ENCODE results near the gene STX16. TPM values are rescaled to one million over a fixed set of nuclear protein-coding genes. Genes with fewer than 3 reads are reported as not detected.

Gene STX16
- total and polyA plus RNA-seq, 2 of the 13 experiments (the other 11 are each of a cell fraction or from before 2014, with no cell fraction given), result 28.0 to 72.7 TPM

DNA sequence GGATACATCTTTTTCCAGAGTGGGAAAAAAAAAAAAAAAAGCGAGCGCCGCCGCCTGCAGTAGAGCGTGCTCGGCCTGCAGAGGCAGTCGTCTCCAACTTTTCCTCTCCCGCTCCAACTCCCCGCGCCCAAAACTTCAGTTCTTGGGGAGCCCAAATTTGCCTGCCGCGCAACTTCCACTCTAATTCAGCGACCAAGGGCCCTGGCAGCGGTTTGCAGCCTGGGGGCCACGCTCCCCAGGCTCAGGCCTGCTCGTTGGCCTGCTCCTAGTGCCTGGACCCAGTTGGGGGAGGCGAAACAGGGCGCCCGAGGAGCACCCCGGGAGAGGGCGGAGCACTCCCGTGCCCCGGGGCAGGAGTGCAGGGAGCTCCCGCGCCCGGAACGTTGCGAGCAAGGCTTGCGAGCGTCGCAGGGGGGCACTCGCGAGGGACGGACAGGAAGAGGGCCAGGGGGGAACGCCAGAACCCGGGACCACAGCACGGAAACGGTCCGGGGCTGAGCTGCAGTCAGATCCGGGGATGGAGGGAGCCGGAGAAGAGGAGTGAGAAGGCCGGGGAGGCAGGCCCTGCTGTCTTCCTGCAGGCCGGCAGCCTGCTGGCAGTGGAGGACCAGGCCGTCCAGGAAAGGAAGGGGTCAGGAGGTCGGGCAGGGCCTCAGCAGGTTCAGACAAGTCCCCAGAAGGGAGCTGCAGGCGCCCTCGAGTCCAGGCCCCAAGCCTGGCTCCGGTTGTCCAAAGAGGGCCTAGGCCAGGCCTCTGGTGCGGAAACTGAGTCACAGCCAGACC, at the start of gene STX16 (continued):
- TF ChIP-seq MAZ (IDR thresholded peaks at IDR 0.05; ENCODE audit: borderline replicate concordance, low read depth, low read length) (peak; percentile 96), MAZ (CRISPR knock-in tag; IDR thresholded peaks at IDR 0.05; ENCODE audit: low read depth) (peak; percentile 100), SOX6 (IDR thresholded peaks at IDR 0.05) (no peak), SOX6 (CRISPR knock-in tag; IDR thresholded peaks at IDR 0.05) (peak; percentile 89), RAD21 (CRISPR knock-in tag; IDR thresholded peaks at IDR 0.05) (no peak; the same call in none of the 2 replicates), ZNF34 (CRISPR knock-in tag; IDR thresholded peaks at IDR 0.05; ENCODE audit: borderline replicate concordance) (peak; percentile 100), DPF2 (CRISPR knock-in tag; IDR thresholded peaks at IDR 0.05; ENCODE audit: borderline replicate concordance, low read depth) (peak; percentile 76), MIER3 (CRISPR knock-in tag; IDR thresholded peaks at IDR 0.05; ENCODE audit: borderline replicate concordance) (peak; percentile 100), MBD4 (IDR thresholded peaks at IDR 0.05; ENCODE audit: borderline replicate concordance, low read length) (no peak), ZFP36L1 (CRISPR knock-in tag; IDR thresholded peaks at IDR 0.05) (peak; percentile 96), ZNF329 (CRISPR knock-in tag; IDR thresholded peaks at IDR 0.05; ENCODE audit: low read depth) (peak; percentile 93; the same call in 1 of the 2 replicates), ZNF547 (CRISPR knock-in tag; IDR thresholded peaks at IDR 0.05) (peak; percentile 99), ZNF552 (CRISPR knock-in tag; IDR thresholded peaks at IDR 0.05; ENCODE audit: borderline replicate concordance) (peak; percentile 100), ZNF703 (CRISPR knock-in tag; IDR thresholded peaks at IDR 0.05; ENCODE audit: borderline replicate concordance) (peak; percentile 98; the same call in 1 of the 2 replicates)
- TF ChIP-seq, protein P1, sequence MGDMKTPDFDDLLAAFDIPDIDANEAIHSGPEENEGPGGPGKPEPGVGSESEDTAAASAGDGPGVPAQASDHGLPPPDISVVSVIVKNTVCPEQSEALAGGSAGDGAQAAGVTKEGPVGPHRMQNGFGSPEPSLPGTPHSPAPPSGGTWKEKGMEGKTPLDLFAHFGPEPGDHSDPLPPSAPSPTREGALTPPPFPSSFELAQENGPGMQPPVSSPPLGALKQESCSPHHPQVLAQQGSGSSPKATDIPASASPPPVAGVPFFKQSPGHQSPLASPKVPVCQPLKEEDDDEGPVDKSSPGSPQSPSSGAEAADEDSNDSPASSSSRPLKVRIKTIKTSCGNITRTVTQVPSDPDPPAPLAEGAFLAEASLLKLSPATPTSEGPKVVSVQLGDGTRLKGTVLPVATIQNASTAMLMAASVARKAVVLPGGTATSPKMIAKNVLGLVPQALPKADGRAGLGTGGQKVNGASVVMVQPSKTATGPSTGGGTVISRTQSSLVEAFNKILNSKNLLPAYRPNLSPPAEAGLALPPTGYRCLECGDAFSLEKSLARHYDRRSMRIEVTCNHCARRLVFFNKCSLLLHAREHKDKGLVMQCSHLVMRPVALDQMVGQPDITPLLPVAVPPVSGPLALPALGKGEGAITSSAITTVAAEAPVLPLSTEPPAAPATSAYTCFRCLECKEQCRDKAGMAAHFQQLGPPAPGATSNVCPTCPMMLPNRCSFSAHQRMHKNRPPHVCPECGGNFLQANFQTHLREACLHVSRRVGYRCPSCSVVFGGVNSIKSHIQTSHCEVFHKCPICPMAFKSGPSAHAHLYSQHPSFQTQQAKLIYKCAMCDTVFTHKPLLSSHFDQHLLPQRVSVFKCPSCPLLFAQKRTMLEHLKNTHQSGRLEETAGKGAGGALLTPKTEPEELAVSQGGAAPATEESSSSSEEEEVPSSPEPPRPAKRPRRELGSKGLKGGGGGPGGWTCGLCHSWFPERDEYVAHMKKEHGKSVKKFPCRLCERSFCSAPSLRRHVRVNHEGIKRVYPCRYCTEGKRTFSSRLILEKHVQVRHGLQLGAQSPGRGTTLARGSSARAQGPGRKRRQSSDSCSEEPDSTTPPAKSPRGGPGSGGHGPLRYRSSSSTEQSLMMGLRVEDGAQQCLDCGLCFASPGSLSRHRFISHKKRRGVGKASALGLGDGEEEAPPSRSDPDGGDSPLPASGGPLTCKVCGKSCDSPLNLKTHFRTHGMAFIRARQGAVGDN (CRISPR knock-in tag; IDR thresholded peaks at IDR 0.05), result peak; percentile 99
- TF ChIP-seq, protein P2, sequence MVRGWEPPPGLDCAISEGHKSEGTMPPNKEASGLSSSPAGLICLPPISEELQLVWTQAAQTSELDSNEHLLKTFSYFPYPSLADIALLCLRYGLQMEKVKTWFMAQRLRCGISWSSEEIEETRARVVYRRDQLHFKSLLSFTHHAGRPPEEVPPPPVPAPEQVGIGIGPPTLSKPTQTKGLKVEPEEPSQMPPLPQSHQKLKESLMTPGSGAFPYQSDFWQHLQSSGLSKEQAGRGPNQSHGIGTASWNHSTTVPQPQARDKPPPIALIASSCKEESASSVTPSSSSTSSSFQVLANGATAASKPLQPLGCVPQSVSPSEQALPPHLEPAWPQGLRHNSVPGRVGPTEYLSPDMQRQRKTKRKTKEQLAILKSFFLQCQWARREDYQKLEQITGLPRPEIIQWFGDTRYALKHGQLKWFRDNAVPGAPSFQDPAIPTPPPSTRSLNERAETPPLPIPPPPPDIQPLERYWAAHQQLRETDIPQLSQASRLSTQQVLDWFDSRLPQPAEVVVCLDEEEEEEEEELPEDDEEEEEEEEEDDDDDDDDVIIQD (CRISPR knock-in tag; IDR thresholded peaks at IDR 0.05; ENCODE audit: low read depth), result peak; percentile 72
- TF ChIP-seq, protein P3, sequence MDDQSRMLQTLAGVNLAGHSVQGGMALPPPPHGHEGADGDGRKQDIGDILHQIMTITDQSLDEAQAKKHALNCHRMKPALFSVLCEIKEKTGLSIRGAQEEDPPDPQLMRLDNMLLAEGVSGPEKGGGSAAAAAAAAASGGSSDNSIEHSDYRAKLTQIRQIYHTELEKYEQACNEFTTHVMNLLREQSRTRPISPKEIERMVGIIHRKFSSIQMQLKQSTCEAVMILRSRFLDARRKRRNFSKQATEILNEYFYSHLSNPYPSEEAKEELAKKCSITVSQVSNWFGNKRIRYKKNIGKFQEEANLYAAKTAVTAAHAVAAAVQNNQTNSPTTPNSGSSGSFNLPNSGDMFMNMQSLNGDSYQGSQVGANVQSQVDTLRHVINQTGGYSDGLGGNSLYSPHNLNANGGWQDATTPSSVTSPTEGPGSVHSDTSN (CRISPR knock-in tag; IDR thresholded peaks at IDR 0.05; ENCODE audit: borderline replicate concordance), result peak; percentile 37
- TF ChIP-seq, protein P4, sequence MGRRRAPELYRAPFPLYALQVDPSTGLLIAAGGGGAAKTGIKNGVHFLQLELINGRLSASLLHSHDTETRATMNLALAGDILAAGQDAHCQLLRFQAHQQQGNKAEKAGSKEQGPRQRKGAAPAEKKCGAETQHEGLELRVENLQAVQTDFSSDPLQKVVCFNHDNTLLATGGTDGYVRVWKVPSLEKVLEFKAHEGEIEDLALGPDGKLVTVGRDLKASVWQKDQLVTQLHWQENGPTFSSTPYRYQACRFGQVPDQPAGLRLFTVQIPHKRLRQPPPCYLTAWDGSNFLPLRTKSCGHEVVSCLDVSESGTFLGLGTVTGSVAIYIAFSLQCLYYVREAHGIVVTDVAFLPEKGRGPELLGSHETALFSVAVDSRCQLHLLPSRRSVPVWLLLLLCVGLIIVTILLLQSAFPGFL (CRISPR knock-in tag; IDR thresholded peaks at IDR 0.05), result no peak
- TF ChIP-seq, protein P5, sequence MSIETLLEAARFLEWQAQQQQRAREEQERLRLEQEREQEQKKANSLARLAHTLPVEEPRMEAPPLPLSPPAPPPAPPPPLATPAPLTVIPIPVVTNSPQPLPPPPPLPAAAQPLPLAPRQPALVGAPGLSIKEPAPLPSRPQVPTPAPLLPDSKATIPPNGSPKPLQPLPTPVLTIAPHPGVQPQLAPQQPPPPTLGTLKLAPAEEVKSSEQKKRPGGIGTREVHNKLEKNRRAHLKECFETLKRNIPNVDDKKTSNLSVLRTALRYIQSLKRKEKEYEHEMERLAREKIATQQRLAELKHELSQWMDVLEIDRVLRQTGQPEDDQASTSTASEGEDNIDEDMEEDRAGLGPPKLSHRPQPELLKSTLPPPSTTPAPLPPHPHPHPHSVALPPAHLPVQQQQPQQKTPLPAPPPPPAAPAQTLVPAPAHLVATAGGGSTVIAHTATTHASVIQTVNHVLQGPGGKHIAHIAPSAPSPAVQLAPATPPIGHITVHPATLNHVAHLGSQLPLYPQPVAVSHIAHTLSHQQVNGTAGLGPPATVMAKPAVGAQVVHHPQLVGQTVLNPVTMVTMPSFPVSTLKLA (IDR thresholded peaks at IDR 0.05), result peak; percentile 37
